Activated T-cell treated with anti-CD3 and anti-CD28 coated beads for 1 hour (primary cell): Measurements from ENCODE around the gene SUPT3H.
"Not testable (repeated sequence)": the region's sequence is repeated elsewhere in the genome, so short reads cannot be mapped to it uniquely, and the experiment has no call there.

ENCODE experiments used
- DNase-seq: peaks from one replicate; pipeline ENCODE4 v3.0.0-alpha.2; 2020; ENCODE audit warnings: low read depth

The SUPT3H gene

GRCh38 chr6:45057711-45058110 is 320.0 kb downstream of the SUPT3H start:
- no peak for DNase-seq

- DNase-seq: no peak
These were observed 323.1 kb downstream of the SUPT3H start for GRCh38 chr6:45054610-45055009.

GRCh38 chr6:45052325-45052724 is 325.4 kb downstream of the SUPT3H start:
- no peak for DNase-seq

GRCh38 chr6:45049188-45049843 is 328.4 kb downstream of the SUPT3H start:
- no peak for DNase-seq

- DNase-seq: no peak
These were observed 330.2 kb downstream of the SUPT3H start for GRCh38 chr6:45047573-45047972.

GRCh38 chr6:45045253-45045601 is 332.5 kb downstream of the SUPT3H start:
- no peak for DNase-seq

- no peak for DNase-seq
These were observed 333.1 kb downstream of the SUPT3H start for GRCh38 chr6:45044510-45045252.

- no peak for DNase-seq
These were observed 333.6 kb downstream of the SUPT3H start for GRCh38 chr6:45044086-45044485.

- DNase-seq: not testable (repeated sequence)
These were observed 335.1 kb downstream of the SUPT3H start for GRCh38 chr6:45042673-45043072.

GRCh38 chr6:45038226-45038625 is 339.5 kb downstream of the SUPT3H start:
- DNase-seq: no peak

- no peak for DNase-seq
These were observed 341.6 kb downstream of the SUPT3H start for GRCh38 chr6:45036103-45036502.

GRCh38 chr6:45032426-45032825 is 345.3 kb downstream of the SUPT3H start:
- DNase-seq: no peak

GRCh38 chr6:45031601-45032000 is 346.1 kb downstream of the SUPT3H start:
- DNase-seq: no peak

GRCh38 chr6:45027126-45027525 is 350.6 kb downstream of the SUPT3H start:
- DNase-seq: no peak

GRCh38 chr6:45026003-45026516 is 351.7 kb downstream of the SUPT3H start:
- no peak for DNase-seq

GRCh38 chr6:45024610-45025009 is 353.1 kb downstream of the SUPT3H start:
- no peak for DNase-seq

GRCh38 chr6:45021676-45022075 is 356.1 kb downstream of the SUPT3H start:
- DNase-seq: no peak

- DNase-seq: no peak
These were observed 365.0 kb downstream of the SUPT3H start for GRCh38 chr6:45012687-45013086.

GRCh38 chr6:45009576-45009975 is 368.2 kb downstream of the SUPT3H start:
- DNase-seq: no peak

GRCh38 chr6:45006893-45007292 is 370.8 kb downstream of the SUPT3H start:
- DNase-seq: no peak

- DNase-seq: no peak
These were observed 373.8 kb downstream of the SUPT3H start for GRCh38 chr6:45003961-45004360.

GRCh38 chr6:45003387-45003786 is 374.3 kb downstream of the SUPT3H start:
- DNase-seq: no peak

GRCh38 chr6:45002390-45003105 is 375.2 kb downstream of the SUPT3H start:
- no peak for DNase-seq
